ENCODE results near the gene SDK1.

GRCh38 chr7:3434611-3435010 is 133.6 kb downstream of the SDK1 start:
- TF ChIP-seq CTCF (IDR thresholded peaks at IDR 0.05) = no peak
- TF ChIP-seq POLR2A (IDR thresholded peaks at IDR 0.05) = no peak
